GM12878 (cell line): Measurements from ENCODE around the gene TSHR.

Source experiments
- CEBPB ChIP-seq, 2 experiments: fragments of 150-350 bp in 1 of 2; IDR thresholded peaks; 2 replicates each; pipeline ENCODE4 v1.6.1; 2012 to 2014; ENCODE audit warnings: low read depth in 2 of 2, low read length in 2 of 2, borderline replicate concordance in 1 of 2, inconsistent platforms in 1 of 2
- EP300 ChIP-seq, 2 experiments: fragments of 150-350 bp in 1 of 2; IDR thresholded peaks; 2 replicates each; pipeline ENCODE4 v1.6.1; 2011 to 2012; ENCODE audit warnings: low read depth in 2 of 2, low read length in 2 of 2, borderline replicate concordance in 1 of 2, improper control_type of control experiment in 1 of 2, inconsistent platforms in 1 of 2; ENCODE audit not compliant: control insufficient read depth in 1 of 2
- EZH2 ChIP-seq: IDR thresholded peaks from 2 replicates; pipeline ENCODE4 v1.6.1; 2012; ENCODE audit warnings: low read depth, mild to moderate bottlenecking, control low read depth, inconsistent platforms, low read length, borderline replicate concordance; ENCODE audit not compliant: control insufficient read depth
- HDGF ChIP-seq: fragments of 450-650 bp; IDR thresholded peaks from 2 replicates; pipeline ENCODE4 v1.6.1; 2016; ENCODE audit warnings: antibody characterized with exemption
- POLR2A ChIP-seq: IDR thresholded peaks from 2 replicates; pipeline ENCODE4 v1.6.1; 2011; ENCODE audit warnings: low read depth, mild to moderate bottlenecking, low read length
- YY1 ChIP-seq: IDR thresholded peaks from 2 replicates; pipeline ENCODE4 v1.6.1; 2011; ENCODE audit warnings: low read depth, mild to moderate bottlenecking, low read length
- TF ChIP-seq, protein P1 (sequence below), 3 experiments: IDR thresholded peaks in 2 of 3; conservative IDR thresholded peaks in 1 of 3; 2 replicates each; pipeline ENCODE4 v1.5.1; 2011; ENCODE audit warnings: low read depth in 3 of 3, low read length in 3 of 3, mild to moderate bottlenecking in 3 of 3, control low read depth in 2 of 3, moderate library complexity in 2 of 3, inconsistent platforms in 1 of 3, mixed read lengths in 1 of 3; ENCODE audit not compliant: control insufficient read depth in 2 of 3, insufficient read depth in 1 of 3; ENCODE audit errors: extremely low read depth in 1 of 3

DNA sequence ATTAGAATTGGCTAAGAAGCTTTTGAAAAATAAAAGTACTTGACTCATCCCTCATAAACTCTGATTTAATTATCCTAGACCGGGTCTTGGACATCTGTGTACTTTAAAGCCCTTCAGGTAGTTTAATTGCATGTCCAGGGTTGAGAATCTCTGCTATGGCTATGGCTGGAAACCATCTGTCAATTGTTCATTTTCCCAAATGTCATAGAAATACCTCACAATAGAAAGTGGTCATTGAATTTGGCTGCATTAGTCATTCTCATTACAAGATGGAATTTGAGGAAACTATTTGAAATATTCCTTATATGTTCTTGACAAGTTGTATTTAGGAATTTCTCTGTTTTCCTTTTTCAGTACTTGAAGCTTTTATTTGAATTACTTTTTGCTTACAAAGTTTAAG lies 111.3 kb downstream of the TSHR start:
- TF ChIP-seq, protein P1, sequence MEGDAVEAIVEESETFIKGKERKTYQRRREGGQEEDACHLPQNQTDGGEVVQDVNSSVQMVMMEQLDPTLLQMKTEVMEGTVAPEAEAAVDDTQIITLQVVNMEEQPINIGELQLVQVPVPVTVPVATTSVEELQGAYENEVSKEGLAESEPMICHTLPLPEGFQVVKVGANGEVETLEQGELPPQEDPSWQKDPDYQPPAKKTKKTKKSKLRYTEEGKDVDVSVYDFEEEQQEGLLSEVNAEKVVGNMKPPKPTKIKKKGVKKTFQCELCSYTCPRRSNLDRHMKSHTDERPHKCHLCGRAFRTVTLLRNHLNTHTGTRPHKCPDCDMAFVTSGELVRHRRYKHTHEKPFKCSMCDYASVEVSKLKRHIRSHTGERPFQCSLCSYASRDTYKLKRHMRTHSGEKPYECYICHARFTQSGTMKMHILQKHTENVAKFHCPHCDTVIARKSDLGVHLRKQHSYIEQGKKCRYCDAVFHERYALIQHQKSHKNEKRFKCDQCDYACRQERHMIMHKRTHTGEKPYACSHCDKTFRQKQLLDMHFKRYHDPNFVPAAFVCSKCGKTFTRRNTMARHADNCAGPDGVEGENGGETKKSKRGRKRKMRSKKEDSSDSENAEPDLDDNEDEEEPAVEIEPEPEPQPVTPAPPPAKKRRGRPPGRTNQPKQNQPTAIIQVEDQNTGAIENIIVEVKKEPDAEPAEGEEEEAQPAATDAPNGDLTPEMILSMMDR (IDR thresholded peaks at IDR 0.05 in 2 of 3, conservative IDR thresholded peaks at IDR 0.05 in 1 of 3; ENCODE audit: control insufficient read depth in 2 of 3, extremely low read depth in 1 of 3, insufficient read depth in 1 of 3, low read depth in 3 of 3, low read length in 3 of 3): no peak
- TF ChIP-seq YY1: no peak
- TF ChIP-seq POLR2A: no peak
- TF ChIP-seq EP300 (IDR thresholded peaks at IDR 0.05; ENCODE audit: borderline replicate concordance in 1 of 2, control insufficient read depth in 1 of 2, low read depth in 2 of 2, low read length in 2 of 2): no peak
- TF ChIP-seq HDGF: no peak
- no peak for TF ChIP-seq CEBPB (IDR thresholded peaks at IDR 0.05; ENCODE audit: borderline replicate concordance in 1 of 2, low read depth in 2 of 2, low read length in 2 of 2)
- TF ChIP-seq EZH2: no peak
